Ovary (tissue), 3 donors: ENCODE measurements around the gene HSD11B1L.

Experiments
- CTCF ChIP-seq, 3 donors: fragments of 450-650 bp in 2 of 3; fragments of 200-600 bp in 1 of 3; IDR thresholded peaks; one replicate each; pipeline versions ENCODE4 v1.5.1 to v1.8.0; 2016 to 2022; ENCODE audit warnings: antibody characterized with exemption in 3 of 3, mild to moderate bottlenecking in 1 of 3
- POLR2A ChIP-seq: fragments of 450-650 bp; IDR thresholded peaks from one replicate; pipeline ENCODE4 v1.6.1; 2017; ENCODE audit warnings: antibody characterized with exemption, mild to moderate bottlenecking, moderate library complexity
- donor health status: DM: no; HTN: no; CAD: no.

GRCh38 chr19:5661483-5661882 is 19.3 kb upstream of the HSD11B1L start:
- TF ChIP-seq CTCF (IDR thresholded peaks at IDR 0.05) (no peak), POLR2A (no peak)
